ENCODE data around the gene H6PD. TPM values are rescaled to one million over a fixed set of nuclear protein-coding genes. Genes with fewer than 3 reads are reported as not detected.

Gene H6PD
- total and polyA plus RNA-seq, 2 donors from 2014 or later, result 5.7 to 64.3 TPM

- no peak for FAIRE-seq
- TF ChIP-seq CTCF (IDR thresholded peaks at IDR 0.05; ENCODE audit: borderline replicate concordance, extremely low read depth, insufficient read depth), result no peak
- no peaks in the 10 kb centered on the region for H3K9me3 ChIP-seq (ENCODE audit: control insufficient read depth in 2 of 3, insufficient read depth in 1 of 3, low read length in 3 of 3)
- H3K36me3 ChIP-seq (ENCODE audit: control insufficient read depth in 2 of 3, insufficient read depth in 3 of 3, low read length in 3 of 3), result peaks cover 0 to 2% (median 0%) of the 10 kb centered on the region in 3 donors
- H3K27me3 ChIP-seq (ENCODE audit: control insufficient read depth, insufficient read depth, low read length), result no peaks in the 10 kb centered on the region
- H3K4me1 ChIP-seq (ENCODE audit: control insufficient read depth in 2 of 3, insufficient read depth in 2 of 3, low read depth in 1 of 3, low read length in 3 of 3), result peaks cover 0 to 3% (median 0%) of the 10 kb centered on the region in 3 donors
- no peak overlapping the region for H3K27ac ChIP-seq (ENCODE audit: low read depth in 2 of 2, low read length in 2 of 2)
- no peak for DNase-seq
- H3K9ac ChIP-seq (ENCODE audit: low read length in 3 of 3), result no peak overlapping the region
- H3K4me3 ChIP-seq (ENCODE audit: low read length in 3 of 3), result no peak overlapping the region
- intact Hi-C loops (cut with DNase I), result no loop called here
These were observed 2.8 kb upstream of the H6PD start for GRCh38 chr1:9231648-9232332.

GRCh38 chr1:9233241-9233941, 1.2 kb upstream of the H6PD start:
- FAIRE-seq (no peak), DNase-seq (peak in 1 of 5 donors; percentile 90)
- no peak for TF ChIP-seq CTCF (IDR thresholded peaks at IDR 0.05; ENCODE audit: borderline replicate concordance, extremely low read depth, insufficient read depth)
- intact Hi-C loops (cut with DNase I), result no loop called here
- H3K36me3 ChIP-seq (ENCODE audit: control insufficient read depth in 2 of 3, insufficient read depth in 3 of 3, low read length in 3 of 3), result peaks cover 0 to 2% (median 0%) of the 10 kb centered on the region in 3 donors
- no peak overlapping the region for H3K9ac ChIP-seq (ENCODE audit: low read length in 3 of 3)
- H3K27ac ChIP-seq (ENCODE audit: low read depth in 2 of 2, low read length in 2 of 2), result no peak overlapping the region
- no peak overlapping the region for H3K4me3 ChIP-seq (ENCODE audit: low read length in 3 of 3)
- H3K27me3 ChIP-seq (ENCODE audit: control insufficient read depth, insufficient read depth, low read length), result no peaks in the 10 kb centered on the region
- H3K4me1 ChIP-seq (ENCODE audit: control insufficient read depth in 2 of 3, insufficient read depth in 2 of 3, low read depth in 1 of 3, low read length in 3 of 3), result peaks cover 0 to 8% (median 4%) of the 10 kb centered on the region in 3 donors
- H3K9me3 ChIP-seq (ENCODE audit: control insufficient read depth in 2 of 3, insufficient read depth in 1 of 3, low read length in 3 of 3), result no peaks in the 10 kb centered on the region

DNA sequence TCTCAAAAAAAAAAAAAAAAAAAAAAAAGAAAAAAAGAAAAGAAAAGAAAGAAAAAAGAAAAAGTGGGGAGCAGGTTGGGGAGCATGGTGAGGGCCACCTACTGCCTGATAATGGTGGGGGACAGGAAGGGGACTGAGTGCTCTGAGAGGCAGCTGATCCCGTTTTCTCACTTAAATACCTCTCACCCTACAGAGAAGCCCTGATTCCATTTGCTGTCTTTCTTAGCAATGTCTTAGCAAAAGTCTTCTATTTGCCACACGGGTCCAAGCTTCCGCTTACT, 692 bp upstream of the H6PD start:
- Histone ChIP-seq H3K9ac (ENCODE audit: low read length in 3 of 3) (peak overlapping the region in 1 of 3 donors; percentile 73), H3K36me3 (ENCODE audit: control insufficient read depth in 2 of 3, insufficient read depth in 3 of 3, low read length in 3 of 3) (peaks cover 0 to 2% (median 0%) of the 10 kb centered on the region in 3 donors), H3K27me3 (ENCODE audit: control insufficient read depth, insufficient read depth, low read length) (no peaks in the 10 kb centered on the region), H3K4me3 (ENCODE audit: low read length in 3 of 3) (peak overlapping the region; percentile 39 to 75 (median 49)), H3K27ac (ENCODE audit: low read depth in 2 of 2, low read length in 2 of 2) (peak overlapping the region in 1 of 2 donors; percentile 78), H3K9me3 (ENCODE audit: control insufficient read depth in 2 of 3, insufficient read depth in 1 of 3, low read length in 3 of 3) (no peaks in the 10 kb centered on the region), H3K4me1 (ENCODE audit: control insufficient read depth in 2 of 3, insufficient read depth in 2 of 3, low read depth in 1 of 3, low read length in 3 of 3) (peaks cover 0 to 13% (median 6%) of the 10 kb centered on the region in 3 donors)
- FAIRE-seq, result no peak
- intact Hi-C loops (cut with DNase I), result no loop called here
- TF ChIP-seq CTCF (IDR thresholded peaks at IDR 0.05; ENCODE audit: borderline replicate concordance, extremely low read depth, insufficient read depth), result no peak
- no peak for DNase-seq
